ENCODE data around the gene ZNF574.
"Not testable (repeated sequence)": the region's sequence is repeated elsewhere in the genome, so short reads cannot be mapped to it uniquely, and the experiment has no call there.

The ZNF574 gene

GRCh38 chr19:42075616-42076379 is at the start of gene ZNF574:
TSS of gene ZNF574 (plus strand) at chr19:42076166. CDS start at chr19:42078607, 2,441 bp downstream.
- DNase-seq = peak; percentile 99

GRCh38 chr19:42028304-42029216 is 47.4 kb upstream of the ZNF574 start:
- DNase-seq = no peak

DNA sequence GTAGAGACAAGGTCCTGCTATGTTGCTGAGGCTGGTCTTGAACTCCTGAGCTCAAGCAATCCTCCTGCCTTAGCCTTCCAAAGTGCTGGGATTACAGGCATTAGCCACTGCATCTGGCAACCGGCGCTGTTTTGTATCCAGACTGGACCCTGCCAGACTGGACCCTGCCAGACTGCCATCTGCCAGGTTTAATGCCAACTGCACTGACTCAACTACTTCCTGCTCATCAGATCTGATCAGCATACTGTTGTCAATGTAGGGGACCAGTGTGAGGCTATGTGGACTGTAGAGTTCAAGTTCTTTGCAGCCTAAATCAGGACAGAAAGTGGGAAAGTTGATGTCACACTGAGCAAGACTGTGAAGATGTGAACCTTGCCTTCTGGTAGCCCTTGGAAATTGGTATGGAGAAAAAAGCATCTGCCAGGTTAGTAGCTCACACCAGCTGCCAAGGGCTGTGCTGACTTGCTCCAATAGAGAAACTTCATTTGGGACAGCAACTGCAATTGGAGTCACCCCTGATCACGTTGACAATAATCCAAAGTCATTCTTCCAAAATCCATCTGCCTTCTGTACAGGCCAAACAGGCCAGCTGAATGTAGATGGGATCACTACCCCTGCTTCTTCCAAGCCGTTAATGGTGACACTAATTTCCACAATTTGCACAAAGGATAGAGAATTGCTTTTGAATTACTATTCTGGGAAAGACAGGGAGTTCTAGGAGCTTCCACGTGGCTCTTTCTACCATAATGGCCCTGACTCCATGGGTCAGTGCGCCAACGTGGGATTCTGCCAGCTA is 45.1 kb upstream of the ZNF574 start:
- DNase-seq = no peak

GRCh38 chr19:42032431-42032830 is 43.5 kb upstream of the ZNF574 start:
- no peak for DNase-seq

GRCh38 chr19:42033413-42033812 is 42.6 kb upstream of the ZNF574 start:
- no peak for DNase-seq

DNA sequence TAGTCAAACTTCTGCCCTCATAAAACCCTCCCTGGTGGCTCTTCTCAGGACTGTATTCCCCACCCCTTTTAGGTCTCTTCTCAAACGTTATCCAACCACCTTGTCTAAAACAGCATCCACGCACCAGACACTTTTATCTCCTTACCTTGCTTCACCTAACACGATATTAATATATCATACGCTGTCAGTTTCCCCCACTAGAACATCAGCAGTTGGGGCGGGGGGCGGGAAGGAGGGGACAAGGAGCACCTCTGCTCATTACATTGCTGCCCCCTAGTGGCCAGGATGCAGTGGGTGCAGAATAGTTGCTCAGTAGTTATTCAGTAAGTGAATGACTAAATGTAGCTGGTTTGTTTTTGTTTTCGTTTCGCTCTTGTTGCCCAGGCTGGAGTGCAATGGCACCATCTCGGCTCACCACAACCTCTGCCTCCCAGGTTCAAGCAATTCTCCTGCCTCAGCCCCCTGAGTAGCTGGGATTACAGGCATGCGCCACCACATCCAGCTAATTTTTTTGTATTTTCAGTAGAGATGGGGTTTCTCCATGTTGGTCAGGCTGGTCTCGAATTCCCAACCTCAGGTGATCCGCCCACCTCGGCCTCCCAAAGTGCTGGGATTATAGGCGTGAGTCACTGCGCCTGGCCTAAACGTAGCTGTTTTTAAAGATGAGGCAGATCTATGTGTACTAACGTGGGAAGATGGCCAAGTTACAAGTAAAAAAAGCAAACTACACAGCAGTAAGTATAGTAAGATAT is 41.1 kb upstream of the ZNF574 start:
- DNase-seq = peak; percentile 73

GRCh38 chr19:42037649-42038048 is 38.3 kb upstream of the ZNF574 start:
- DNase-seq = no peak

GRCh38 chr19:42038666-42039065 is 37.3 kb upstream of the ZNF574 start:
- no peak for DNase-seq

- no peak for DNase-seq
Observed at GRCh38 chr19:42040031-42040430, 35.9 kb upstream of the ZNF574 start.

- DNase-seq = not testable (repeated sequence)
Observed at GRCh38 chr19:42040491-42040890, 35.5 kb upstream of the ZNF574 start.

- DNase-seq = no peak
Observed at GRCh38 chr19:42042455-42043170, 33.4 kb upstream of the ZNF574 start.

GRCh38 chr19:42045575-42045974 is 30.4 kb upstream of the ZNF574 start:
- no peak for DNase-seq

DNA sequence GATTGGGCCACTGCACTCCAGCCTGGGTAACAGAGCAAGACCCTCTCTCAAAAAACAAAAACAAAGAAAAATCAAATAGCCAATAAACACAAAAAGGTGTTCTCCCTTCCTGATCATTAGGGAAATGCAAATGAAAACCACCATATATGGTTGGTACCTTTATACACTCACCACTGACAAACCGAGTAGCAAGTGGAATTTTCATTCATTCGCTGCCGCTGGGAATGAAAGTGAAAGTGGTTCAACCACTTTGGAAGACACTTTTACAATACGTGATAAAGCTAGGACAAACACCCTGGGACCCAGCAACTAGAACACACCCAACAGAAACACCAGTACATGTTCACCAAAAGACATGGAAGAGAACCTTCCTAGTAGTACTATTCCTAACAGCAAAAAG is 27.0 kb upstream of the ZNF574 start:
- DNase-seq = no peak

- DNase-seq = no peak
Observed at GRCh38 chr19:42051166-42052115, 24.5 kb upstream of the ZNF574 start.

GRCh38 chr19:42052241-42052863 is 23.6 kb upstream of the ZNF574 start:
- peak; percentile 6 for DNase-seq

DNA sequence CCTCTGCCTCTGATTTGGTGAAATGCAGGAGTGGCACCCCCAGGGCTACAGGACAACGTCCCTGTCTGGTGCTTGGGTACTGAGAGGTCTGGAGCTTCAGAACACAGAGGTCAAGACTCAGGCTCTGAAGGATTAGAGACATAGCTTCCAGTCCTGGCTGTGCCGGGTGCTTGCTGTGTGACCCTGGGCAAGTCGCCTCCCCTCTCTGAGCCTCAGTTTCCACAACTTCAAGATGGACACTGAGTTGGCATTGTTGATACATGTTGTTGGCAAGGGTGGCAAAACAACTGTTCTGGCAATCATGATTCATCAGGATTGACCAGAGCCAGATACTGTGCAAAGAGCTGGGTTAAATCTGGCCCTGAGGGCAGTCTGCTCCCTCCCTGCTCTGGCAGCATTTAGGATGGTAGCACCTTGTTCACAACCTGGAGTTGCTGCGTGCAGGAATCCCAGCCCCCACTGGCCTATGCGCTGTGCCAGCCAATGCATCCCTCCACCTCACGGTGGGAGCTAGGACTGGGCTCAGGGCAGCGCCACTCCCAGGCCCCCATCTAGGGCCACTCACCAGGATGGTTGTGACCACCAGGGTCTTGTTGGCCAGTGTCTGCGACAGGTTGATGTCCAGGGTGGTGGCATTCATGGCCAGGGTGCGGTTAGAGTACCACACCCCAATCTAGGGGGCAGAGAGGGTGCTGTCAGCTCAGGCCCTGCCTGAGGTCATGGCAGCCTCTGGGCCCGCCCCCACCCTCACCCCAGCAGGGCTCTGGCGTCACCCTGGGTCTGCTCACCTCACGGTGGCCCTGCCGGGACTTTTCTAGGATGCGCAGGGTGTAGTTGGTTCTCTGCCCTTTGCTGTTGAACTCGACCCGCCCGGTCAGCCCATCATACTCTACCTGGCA is 22.7 kb upstream of the ZNF574 start:
- DNase-seq = no peak

DNA sequence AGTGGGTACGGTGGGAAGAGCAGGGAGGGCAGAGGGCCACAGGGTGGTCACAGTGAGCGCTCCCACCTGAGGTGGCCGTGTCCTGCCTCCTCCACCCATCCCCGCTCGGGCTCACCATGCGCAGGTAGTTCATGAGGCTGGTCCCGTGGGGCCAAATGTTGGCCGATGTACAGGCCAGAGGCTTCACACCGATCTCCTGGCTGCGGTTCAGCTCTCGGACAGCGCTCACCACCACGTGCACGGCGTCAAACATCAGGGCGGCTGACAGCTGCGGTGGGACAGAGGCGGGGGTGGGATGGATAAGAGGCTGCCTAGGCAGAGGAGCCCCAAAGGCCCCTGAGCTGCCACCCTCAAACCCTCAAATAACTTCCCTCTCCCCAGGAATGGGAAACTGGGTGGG is 21.8 kb upstream of the ZNF574 start:
- DNase-seq = no peak

DNA sequence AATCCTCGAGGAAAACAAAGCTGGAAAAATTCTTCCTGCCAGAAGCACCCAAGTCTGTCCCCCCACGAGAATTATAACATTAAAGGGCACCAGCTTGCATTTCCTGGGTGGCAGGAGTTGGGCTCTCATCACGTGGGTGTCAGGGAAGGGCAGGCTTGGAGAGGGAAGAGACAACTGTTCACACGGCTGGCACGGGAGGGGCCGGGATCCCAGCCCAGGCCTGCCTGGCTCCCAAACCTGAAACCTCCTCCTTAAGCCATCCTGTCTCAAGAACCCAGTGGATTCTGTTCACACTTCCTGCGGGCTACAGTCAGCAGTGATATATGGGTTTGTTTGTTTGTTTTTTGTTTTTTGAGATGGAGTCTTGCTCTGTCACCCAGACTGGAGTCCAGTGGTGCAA is 18.1 kb upstream of the ZNF574 start:
- no peak for DNase-seq

DNA sequence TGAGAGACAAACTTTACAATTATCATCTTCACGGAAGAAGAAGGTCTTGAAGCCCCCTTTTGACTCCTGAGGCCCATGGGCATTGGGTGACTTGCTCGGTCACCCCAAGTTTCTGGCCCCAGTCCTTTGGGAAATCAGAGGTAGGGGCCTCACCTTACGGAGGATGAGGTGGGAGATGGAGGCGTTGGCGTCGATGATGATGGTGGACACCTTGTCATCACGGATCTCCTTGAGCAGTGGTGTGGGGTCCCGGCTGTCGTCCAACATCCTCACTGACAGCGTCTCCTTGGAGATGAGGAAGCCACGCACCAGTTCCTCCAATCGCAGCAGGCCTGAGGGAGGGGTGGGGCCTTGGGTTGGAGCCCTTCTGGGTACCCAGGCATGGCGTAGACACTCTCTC is 16.8 kb upstream of the ZNF574 start:
- DNase-seq = no peak

Data from NCI-H1436 (cell line).